A549 (cell line): Measurements from ENCODE around the gene KIF1A.

Experiments used
- CTCF ChIP-seq: fragments of >200 bp; sonication (Bioruptor Twin); formaldehyde crosslinking; IDR thresholded peaks from 3 replicates; pipeline ENCODE4 v1.5.1; 2016
- POLR2A ChIP-seq: IDR thresholded peaks from 2 replicates; pipeline ENCODE4 v1.6.1; 2012; ENCODE audit warnings: mild to moderate bottlenecking, low read length
- TF ChIP-seq, protein P1 (sequence below): fragments of 200-600 bp; sonication (generic); IDR thresholded peaks from 2 replicates; pipeline ENCODE4 v1.6.1; 2016; ENCODE audit warnings: antibody characterized with exemption, mild to moderate bottlenecking, moderate library complexity
- TF ChIP-seq, protein P2 (sequence below): IDR thresholded peaks from 2 replicates; pipeline ENCODE4 v1.6.1; 2012

DNA sequence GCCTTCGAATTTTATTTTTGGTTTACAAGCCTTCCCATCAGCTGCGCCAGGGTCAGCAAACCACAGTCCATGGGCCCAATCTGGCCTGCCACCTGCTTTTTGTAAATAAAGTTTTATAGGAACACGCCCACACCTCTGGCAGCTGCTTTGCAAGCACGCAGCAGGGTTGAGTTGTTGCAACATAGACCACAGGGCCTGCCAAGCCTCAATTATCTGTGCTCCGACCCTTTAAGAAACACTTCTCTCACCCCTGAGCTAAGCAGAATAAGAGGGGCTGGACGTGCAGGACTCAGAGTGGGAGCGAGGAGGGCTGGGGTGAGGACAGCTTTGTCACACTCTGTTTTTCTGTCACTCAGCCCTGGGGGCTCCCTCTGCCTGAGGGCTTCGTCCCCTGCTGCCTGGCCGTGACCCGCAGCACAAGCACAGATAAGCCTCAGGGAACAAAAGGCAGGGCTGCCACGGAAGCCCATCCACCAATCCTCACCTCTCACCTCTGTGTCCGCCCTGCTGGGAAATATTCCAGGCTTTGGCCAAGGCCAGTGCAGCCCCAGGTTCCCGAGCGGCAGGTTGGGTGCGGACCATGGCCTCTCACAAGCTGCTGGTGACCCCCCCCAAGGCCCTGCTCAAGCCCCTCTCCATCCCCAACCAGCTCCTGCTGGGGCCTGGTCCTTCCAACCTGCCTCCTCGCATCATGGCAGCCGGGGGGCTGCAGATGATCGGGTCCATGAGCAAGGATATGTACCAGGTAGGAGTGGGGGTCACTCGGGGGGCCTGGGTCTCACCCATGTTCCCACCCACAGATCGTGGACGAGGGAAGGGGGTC is 48.5 kb upstream of the KIF1A start, which contains the start of gene AGXT:
- TF ChIP-seq POLR2A: no peak
- TF ChIP-seq, protein P1, sequence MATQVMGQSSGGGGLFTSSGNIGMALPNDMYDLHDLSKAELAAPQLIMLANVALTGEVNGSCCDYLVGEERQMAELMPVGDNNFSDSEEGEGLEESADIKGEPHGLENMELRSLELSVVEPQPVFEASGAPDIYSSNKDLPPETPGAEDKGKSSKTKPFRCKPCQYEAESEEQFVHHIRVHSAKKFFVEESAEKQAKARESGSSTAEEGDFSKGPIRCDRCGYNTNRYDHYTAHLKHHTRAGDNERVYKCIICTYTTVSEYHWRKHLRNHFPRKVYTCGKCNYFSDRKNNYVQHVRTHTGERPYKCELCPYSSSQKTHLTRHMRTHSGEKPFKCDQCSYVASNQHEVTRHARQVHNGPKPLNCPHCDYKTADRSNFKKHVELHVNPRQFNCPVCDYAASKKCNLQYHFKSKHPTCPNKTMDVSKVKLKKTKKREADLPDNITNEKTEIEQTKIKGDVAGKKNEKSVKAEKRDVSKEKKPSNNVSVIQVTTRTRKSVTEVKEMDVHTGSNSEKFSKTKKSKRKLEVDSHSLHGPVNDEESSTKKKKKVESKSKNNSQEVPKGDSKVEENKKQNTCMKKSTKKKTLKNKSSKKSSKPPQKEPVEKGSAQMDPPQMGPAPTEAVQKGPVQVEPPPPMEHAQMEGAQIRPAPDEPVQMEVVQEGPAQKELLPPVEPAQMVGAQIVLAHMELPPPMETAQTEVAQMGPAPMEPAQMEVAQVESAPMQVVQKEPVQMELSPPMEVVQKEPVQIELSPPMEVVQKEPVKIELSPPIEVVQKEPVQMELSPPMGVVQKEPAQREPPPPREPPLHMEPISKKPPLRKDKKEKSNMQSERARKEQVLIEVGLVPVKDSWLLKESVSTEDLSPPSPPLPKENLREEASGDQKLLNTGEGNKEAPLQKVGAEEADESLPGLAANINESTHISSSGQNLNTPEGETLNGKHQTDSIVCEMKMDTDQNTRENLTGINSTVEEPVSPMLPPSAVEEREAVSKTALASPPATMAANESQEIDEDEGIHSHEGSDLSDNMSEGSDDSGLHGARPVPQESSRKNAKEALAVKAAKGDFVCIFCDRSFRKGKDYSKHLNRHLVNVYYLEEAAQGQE: no peak
- no peak for TF ChIP-seq CTCF
- TF ChIP-seq, protein P2, sequence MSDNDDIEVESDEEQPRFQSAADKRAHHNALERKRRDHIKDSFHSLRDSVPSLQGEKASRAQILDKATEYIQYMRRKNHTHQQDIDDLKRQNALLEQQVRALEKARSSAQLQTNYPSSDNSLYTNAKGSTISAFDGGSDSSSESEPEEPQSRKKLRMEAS: no peak
